ENCODE measurements around the gene RNF220. TPM values are rescaled to one million over a fixed set of nuclear protein-coding genes. Genes with fewer than 3 reads are reported as not detected.

The RNF220 gene
- polyA plus RNA-seq, 1 donor (not counting 4 experiments of a cell fraction or from before 2014, with no cell fraction given), result 42.7 TPM

GRCh38 chr1:44526295-44527073 is 121.4 kb downstream of the RNF220 start:
- peaks cover 14% of the 10 kb centered on the region for H3K27me3 ChIP-seq (ENCODE audit: control insufficient read depth, extremely low read depth, insufficient read depth, low read length)
- TF ChIP-seq CTCF (optimal IDR thresholded peaks at IDR 0.05 in 1 of 3, IDR thresholded peaks at IDR 0.05 in 1 of 3, conservative IDR thresholded peaks at IDR 0.05 in 1 of 3; ENCODE audit: extremely low read depth in 1 of 3, insufficient read depth in 2 of 3, low read length in 3 of 3) (no peak), EZH2 (IDR thresholded peaks at IDR 0.05; ENCODE audit: low read length) (no peak)
- no peak overlapping the region for H2AFZ ChIP-seq (ENCODE audit: control insufficient read depth, low read length)
- no peaks in the 10 kb centered on the region for H3K79me2 ChIP-seq (ENCODE audit: control insufficient read depth, insufficient read depth, low read length)
- no peaks in the 10 kb centered on the region for H4K20me1 ChIP-seq (ENCODE audit: control insufficient read depth, extremely low read depth, insufficient read depth, low read length)
- H3K4me3 ChIP-seq (ENCODE audit: control insufficient read depth in 2 of 3, extremely low read depth in 1 of 3, insufficient read depth in 2 of 3, low read depth in 1 of 3, low read length in 3 of 3), result no peak overlapping the region
- no peak overlapping the region for H3K9ac ChIP-seq (ENCODE audit: control insufficient read depth, extremely low read depth, insufficient read depth, low read length)
- no peaks in the 10 kb centered on the region for H3K36me3 ChIP-seq (ENCODE audit: control insufficient read depth in 2 of 2, extremely low read depth in 1 of 2, insufficient read depth in 2 of 2, low read length in 2 of 2)
- DNase-seq (ENCODE audit: low read depth, low spot score) (no peak), FAIRE-seq (peak; percentile 29)
- H3K4me2 ChIP-seq (ENCODE audit: control insufficient read depth, extremely low read depth, insufficient read depth, low read depth, low read length), result no peak overlapping the region
- no peaks in the 10 kb centered on the region for H3K9me3 ChIP-seq (ENCODE audit: control insufficient read depth, low read depth, low read length)
- H3K27ac ChIP-seq (ENCODE audit: control insufficient read depth, insufficient read depth, low read length), result no peak overlapping the region
- dilution Hi-C loops (cut with MboI; ENCODE audit: extremely low pct_ligation_motif_present, low sequenced_read_pairs), result no loop called here
- H3K9me1 ChIP-seq (ENCODE audit: control insufficient read depth, extremely low read depth, insufficient read depth, low read length), result no peaks in the 10 kb centered on the region
- peaks cover 9% of the 10 kb centered on the region for H3K4me1 ChIP-seq (ENCODE audit: control insufficient read depth, extremely low read depth, insufficient read depth, low read length)

GRCh38 chr1:44531785-44532566 is 126.9 kb downstream of the RNF220 start:
- DNase-seq (ENCODE audit: low read depth, low spot score) (peak; percentile 46), FAIRE-seq (peak; percentile 80)
- dilution Hi-C loops (cut with MboI; ENCODE audit: extremely low pct_ligation_motif_present, low sequenced_read_pairs), result no loop called here
- H3K79me2 ChIP-seq (ENCODE audit: control insufficient read depth, insufficient read depth, low read length), result no peaks in the 10 kb centered on the region
- H3K27me3 ChIP-seq (ENCODE audit: control insufficient read depth, extremely low read depth, insufficient read depth, low read length), result no peaks in the 10 kb centered on the region
- H3K4me3 ChIP-seq (ENCODE audit: control insufficient read depth in 2 of 3, extremely low read depth in 1 of 3, insufficient read depth in 2 of 3, low read depth in 1 of 3, low read length in 3 of 3), result no peak overlapping the region
- H2AFZ ChIP-seq (ENCODE audit: control insufficient read depth, low read length), result no peak overlapping the region
- TF ChIP-seq CTCF (optimal IDR thresholded peaks at IDR 0.05 in 1 of 3, IDR thresholded peaks at IDR 0.05 in 1 of 3, conservative IDR thresholded peaks at IDR 0.05 in 1 of 3; ENCODE audit: extremely low read depth in 1 of 3, insufficient read depth in 2 of 3, low read length in 3 of 3) (no peak), EZH2 (IDR thresholded peaks at IDR 0.05; ENCODE audit: low read length) (no peak)
- H3K4me2 ChIP-seq (ENCODE audit: control insufficient read depth, extremely low read depth, insufficient read depth, low read depth, low read length), result peak overlapping the region; percentile 10
- no peak overlapping the region for H3K27ac ChIP-seq (ENCODE audit: control insufficient read depth, insufficient read depth, low read length)
- H4K20me1 ChIP-seq (ENCODE audit: control insufficient read depth, extremely low read depth, insufficient read depth, low read length), result no peaks in the 10 kb centered on the region
- H3K4me1 ChIP-seq (ENCODE audit: control insufficient read depth, extremely low read depth, insufficient read depth, low read length), result peaks cover 19% of the 10 kb centered on the region
- H3K9me3 ChIP-seq (ENCODE audit: control insufficient read depth, low read depth, low read length), result peaks cover 2% of the 10 kb centered on the region
- no peaks in the 10 kb centered on the region for H3K9me1 ChIP-seq (ENCODE audit: control insufficient read depth, extremely low read depth, insufficient read depth, low read length)
- H3K36me3 ChIP-seq (ENCODE audit: control insufficient read depth in 2 of 2, extremely low read depth in 1 of 2, insufficient read depth in 2 of 2, low read length in 2 of 2), result no peaks in the 10 kb centered on the region
- H3K9ac ChIP-seq (ENCODE audit: control insufficient read depth, extremely low read depth, insufficient read depth, low read length), result no peak overlapping the region
